ENCODE measurements around the gene CLMN.

GRCh38 chr14:95273001-95273978 lies 46.4 kb downstream of the CLMN start:
- TF ChIP-seq CTCF (IDR thresholded peaks at IDR 0.05) (no peak), EZH2 (IDR thresholded peaks at IDR 0.05) (no peak), EZH2phosphoT487 (IDR thresholded peaks at IDR 0.05) (no peak)

All from neural progenitor cell (in vitro differentiated cells).